Peyer's patch (tissue), 4 donors: ENCODE results near the gene KCTD1.

Source experiments
- POLR2A ChIP-seq, 2 donors: fragments of 450-650 bp; IDR thresholded peaks; one replicate each; pipeline ENCODE4 v1.5.1; 2017; ENCODE audit warnings: antibody characterized with exemption in 2 of 2, mild to moderate bottlenecking in 2 of 2, moderate library complexity in 2 of 2
- TF ChIP-seq, protein P1 (sequence below), 6 experiments: fragments of 450-650 bp in 4 of 6; fragments of 200-600 bp in 2 of 6; sonication (generic) in 1 of 6; IDR thresholded peaks; one replicate each; pipeline ENCODE4 v1.5.1; 2017 to 2019; ENCODE audit warnings: antibody characterized with exemption in 6 of 6, mild to moderate bottlenecking in 3 of 6, moderate library complexity in 1 of 6

DNA sequence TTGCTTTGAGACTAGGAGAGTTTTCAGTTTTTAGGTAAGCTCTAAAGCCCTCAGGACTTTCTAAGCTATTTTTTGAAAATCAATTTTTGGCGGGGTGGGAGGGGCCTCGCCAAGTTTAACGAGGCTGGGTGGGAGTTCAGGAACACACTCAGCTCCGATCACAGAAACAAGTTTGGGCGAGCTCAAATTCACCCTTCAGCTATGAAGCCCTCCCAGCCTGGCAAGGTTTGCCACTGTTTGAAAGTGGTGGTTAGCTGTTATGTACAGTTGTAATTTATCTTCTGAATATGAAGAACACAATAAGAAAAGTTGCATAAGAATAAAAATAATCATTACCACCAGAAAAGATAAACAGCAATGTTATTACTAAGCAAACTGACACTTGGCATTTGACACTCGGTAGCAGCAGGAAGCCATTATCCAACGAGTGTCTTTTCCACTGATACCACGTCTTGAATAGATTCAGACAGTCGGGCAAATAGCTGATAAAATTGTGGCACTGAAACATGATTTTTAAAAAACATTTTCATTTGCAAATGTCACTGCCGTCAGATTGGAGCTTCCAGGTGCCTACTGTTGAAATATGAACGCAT is 59.8 kb downstream of the KCTD1 start:
- TF ChIP-seq POLR2A (IDR thresholded peaks at IDR 0.05) = no peak
- TF ChIP-seq, protein P1, sequence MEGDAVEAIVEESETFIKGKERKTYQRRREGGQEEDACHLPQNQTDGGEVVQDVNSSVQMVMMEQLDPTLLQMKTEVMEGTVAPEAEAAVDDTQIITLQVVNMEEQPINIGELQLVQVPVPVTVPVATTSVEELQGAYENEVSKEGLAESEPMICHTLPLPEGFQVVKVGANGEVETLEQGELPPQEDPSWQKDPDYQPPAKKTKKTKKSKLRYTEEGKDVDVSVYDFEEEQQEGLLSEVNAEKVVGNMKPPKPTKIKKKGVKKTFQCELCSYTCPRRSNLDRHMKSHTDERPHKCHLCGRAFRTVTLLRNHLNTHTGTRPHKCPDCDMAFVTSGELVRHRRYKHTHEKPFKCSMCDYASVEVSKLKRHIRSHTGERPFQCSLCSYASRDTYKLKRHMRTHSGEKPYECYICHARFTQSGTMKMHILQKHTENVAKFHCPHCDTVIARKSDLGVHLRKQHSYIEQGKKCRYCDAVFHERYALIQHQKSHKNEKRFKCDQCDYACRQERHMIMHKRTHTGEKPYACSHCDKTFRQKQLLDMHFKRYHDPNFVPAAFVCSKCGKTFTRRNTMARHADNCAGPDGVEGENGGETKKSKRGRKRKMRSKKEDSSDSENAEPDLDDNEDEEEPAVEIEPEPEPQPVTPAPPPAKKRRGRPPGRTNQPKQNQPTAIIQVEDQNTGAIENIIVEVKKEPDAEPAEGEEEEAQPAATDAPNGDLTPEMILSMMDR (IDR thresholded peaks at IDR 0.05) = no peak
